Nephron progenitor cell (in vitro differentiated cells): ENCODE data around the gene PPP4R4.

Experiments
- DNase-seq: peaks from one replicate; pipeline ENCODE4 v3.0.0; 2021
- H3K27ac Mint-ChIP-seq: 2 replicates; pipeline ENCODE4 v1.8.0; 2021; ENCODE audit warnings: mild to moderate bottlenecking, moderate library complexity, mixed read lengths
- H3K27me3 Mint-ChIP-seq: 2 replicates; pipeline ENCODE4 v1.8.0; 2021; ENCODE audit warnings: mild to moderate bottlenecking, low read depth, mixed read lengths; ENCODE audit not compliant: poor library complexity
- H3K36me3 Mint-ChIP-seq: 2 replicates; pipeline ENCODE4 v1.8.0; 2021; ENCODE audit warnings: low read depth, mixed read lengths
- H3K4me1 Mint-ChIP-seq: 2 replicates; pipeline ENCODE4 v1.8.0; 2021; ENCODE audit warnings: mixed read lengths
- H3K4me3 Mint-ChIP-seq: 2 replicates; pipeline ENCODE4 v1.8.0; 2021; ENCODE audit warnings: mild to moderate bottlenecking, moderate library complexity, mixed read lengths
- H3K9me3 Mint-ChIP-seq: 2 replicates; pipeline ENCODE4 v1.8.0; 2021; ENCODE audit warnings: mild to moderate bottlenecking, moderate library complexity, mixed read lengths
- TF ChIP-seq, protein P1 (sequence below): fragments of 200-600 bp; sonication (generic); IDR thresholded peaks from 2 replicates; pipeline ENCODE4 v1.5.0; 2021; ENCODE audit warnings: antibody characterized with exemption

Gene PPP4R4

DNA sequence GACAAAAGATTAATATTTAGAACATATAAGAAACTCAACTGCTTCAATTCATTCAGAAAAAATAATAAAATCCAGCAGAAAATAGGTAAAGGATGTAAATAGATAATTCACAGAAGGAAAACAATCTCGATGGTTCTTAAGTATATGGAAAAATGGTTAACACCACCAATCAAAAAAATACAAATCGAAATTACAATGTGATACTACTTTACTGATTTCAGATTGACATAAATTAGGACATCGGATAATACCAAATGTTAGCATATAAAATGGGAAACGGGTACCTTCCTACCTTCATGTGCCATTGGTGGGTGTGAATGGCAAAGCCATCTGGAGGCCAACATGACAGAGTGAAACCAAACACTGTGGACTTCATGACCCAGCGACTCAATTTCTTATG, 1.6 kb upstream of the PPP4R4 start:
- Mint-ChIP-seq H3K9me3 (peaks cover 3% of the 10 kb centered on the region), H3K4me1 (peaks cover 8% of the 10 kb centered on the region), H3K27me3 (peaks cover 55% of the 10 kb centered on the region), H3K4me3 (peak overlapping the region; percentile 85), H3K27ac (no peak overlapping the region), H3K36me3 (no peaks in the 10 kb centered on the region)
- no peak for DNase-seq
- TF ChIP-seq, protein P1, sequence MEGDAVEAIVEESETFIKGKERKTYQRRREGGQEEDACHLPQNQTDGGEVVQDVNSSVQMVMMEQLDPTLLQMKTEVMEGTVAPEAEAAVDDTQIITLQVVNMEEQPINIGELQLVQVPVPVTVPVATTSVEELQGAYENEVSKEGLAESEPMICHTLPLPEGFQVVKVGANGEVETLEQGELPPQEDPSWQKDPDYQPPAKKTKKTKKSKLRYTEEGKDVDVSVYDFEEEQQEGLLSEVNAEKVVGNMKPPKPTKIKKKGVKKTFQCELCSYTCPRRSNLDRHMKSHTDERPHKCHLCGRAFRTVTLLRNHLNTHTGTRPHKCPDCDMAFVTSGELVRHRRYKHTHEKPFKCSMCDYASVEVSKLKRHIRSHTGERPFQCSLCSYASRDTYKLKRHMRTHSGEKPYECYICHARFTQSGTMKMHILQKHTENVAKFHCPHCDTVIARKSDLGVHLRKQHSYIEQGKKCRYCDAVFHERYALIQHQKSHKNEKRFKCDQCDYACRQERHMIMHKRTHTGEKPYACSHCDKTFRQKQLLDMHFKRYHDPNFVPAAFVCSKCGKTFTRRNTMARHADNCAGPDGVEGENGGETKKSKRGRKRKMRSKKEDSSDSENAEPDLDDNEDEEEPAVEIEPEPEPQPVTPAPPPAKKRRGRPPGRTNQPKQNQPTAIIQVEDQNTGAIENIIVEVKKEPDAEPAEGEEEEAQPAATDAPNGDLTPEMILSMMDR: no peak

DNA sequence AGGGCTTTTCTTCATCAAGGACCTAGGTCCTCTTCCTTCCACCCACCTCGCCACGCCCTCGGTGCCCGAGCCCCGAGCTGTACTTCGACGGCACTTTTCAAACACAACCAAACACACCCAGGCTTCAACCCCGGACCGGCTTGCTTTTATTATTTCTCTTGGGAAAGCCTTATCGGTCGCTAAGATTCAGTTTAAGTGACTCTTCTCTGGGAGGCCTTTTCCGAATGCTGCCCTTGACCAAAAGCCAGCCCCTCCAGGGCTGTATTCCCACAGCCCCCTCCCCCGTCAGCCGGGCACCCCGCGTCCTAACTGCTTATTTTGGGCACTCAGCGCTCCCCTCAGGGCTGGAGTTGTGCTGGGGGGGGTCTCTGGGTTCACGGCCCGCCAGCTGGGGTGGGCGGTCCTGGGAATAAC, 644 bp upstream of the PPP4R4 start:
- DNase-seq: no peak
- Mint-ChIP-seq H3K9me3 (peaks cover 3% of the 10 kb centered on the region), H3K27ac (no peak overlapping the region), H3K27me3 (peaks cover 60% of the 10 kb centered on the region), H3K36me3 (no peaks in the 10 kb centered on the region), H3K4me3 (peak overlapping the region; percentile 85), H3K4me1 (peaks cover 8% of the 10 kb centered on the region)
- TF ChIP-seq, protein P1: no peak

DNA sequence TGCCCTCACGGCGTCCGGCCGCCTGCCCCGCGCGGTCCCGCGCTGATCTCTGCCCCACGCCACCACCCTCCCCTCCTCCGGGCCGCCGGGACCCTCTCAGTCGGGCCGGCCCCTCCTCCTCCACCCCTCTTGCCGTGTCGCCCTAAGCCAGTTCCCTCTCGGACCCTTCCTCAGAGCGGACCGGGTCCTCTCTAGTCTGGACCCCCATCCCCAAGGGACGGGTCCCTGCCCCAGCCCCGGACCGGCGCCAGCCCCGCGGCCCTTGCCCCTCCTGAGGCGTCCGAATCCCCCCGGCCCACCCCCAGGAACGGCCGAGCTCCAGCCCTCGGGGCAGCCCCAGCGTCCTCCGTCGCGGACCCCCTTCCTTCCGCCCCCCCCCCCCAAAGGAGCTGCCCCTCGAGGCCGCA, 485 bp downstream of the PPP4R4 start:
- TF ChIP-seq, protein P1: no peak
- H3K36me3 Mint-ChIP-seq: no peaks in the 10 kb centered on the region
- no peak for DNase-seq
- H3K4me3 Mint-ChIP-seq: peak overlapping the region; percentile 83
- no peaks in the 10 kb centered on the region for H3K9me3 Mint-ChIP-seq
- H3K4me1 Mint-ChIP-seq: peaks cover 8% of the 10 kb centered on the region
- peaks cover 71% of the 10 kb centered on the region for H3K27me3 Mint-ChIP-seq
- H3K27ac Mint-ChIP-seq: no peak overlapping the region

DNA sequence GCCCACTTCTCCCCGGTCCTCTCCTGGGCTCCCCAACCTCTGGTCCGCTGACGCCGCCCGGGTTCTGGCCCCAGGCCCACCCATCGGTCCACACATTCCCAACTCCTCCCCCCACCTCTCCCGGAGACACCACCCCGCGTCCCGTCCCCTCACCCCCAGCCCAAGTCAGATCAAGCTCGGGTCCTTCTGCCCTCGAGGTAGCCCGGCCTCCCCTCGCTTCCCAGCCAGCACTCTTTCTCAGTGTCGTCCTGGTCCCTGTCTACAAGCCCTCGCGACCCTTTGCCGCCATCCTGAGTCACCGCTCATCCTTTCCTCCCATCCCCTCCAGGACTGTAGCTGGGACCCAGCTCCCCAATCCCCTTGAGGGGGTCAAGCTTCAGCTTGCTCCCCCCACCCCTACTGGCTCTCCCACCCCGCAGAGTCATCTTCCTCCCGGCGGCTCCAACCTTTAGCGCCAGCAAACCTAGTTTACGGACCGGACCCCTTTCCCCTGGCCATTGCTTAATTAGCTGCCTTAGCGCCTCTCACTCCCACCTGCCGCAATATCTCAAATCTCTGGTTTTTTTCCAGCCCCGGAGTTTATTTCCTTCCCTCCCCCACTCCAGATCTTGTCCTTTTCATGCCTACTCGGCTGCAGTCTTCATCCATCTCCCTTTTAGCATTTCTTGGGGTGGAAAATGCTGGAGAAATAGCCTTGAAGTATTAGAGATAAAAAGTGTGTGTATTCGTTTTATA, 1.1 kb downstream of the PPP4R4 start:
- H3K27me3 Mint-ChIP-seq: peaks cover 71% of the 10 kb centered on the region
- peak; percentile 42 for DNase-seq
- H3K9me3 Mint-ChIP-seq: no peaks in the 10 kb centered on the region
- peak overlapping the region; percentile 83 for H3K4me3 Mint-ChIP-seq
- no peak overlapping the region for H3K27ac Mint-ChIP-seq
- TF ChIP-seq, protein P1: no peak
- no peaks in the 10 kb centered on the region for H3K36me3 Mint-ChIP-seq
- peaks cover 9% of the 10 kb centered on the region for H3K4me1 Mint-ChIP-seq

DNA sequence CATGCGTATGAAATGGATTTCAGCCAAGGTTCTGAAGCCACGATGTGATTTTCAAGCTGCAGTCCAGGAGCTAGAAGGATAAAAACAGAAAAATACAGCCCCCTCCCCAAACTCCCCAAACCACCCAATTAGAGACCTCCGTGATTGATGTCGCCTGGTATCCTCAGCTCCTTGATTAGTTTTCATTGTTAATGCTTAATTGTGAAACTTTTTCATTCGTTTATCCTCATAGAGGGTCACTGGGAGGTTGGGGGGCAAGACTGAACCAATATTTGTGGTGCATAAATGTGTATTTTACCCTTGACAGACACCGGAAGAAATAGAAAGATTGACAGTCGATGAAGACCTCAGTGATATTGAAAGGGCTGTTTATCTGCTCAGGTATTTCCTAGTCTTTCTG, 1.6 kb downstream of the PPP4R4 start:
- no peaks in the 10 kb centered on the region for H3K9me3 Mint-ChIP-seq
- TF ChIP-seq, protein P1: no peak
- H3K27me3 Mint-ChIP-seq: peaks cover 71% of the 10 kb centered on the region
- H3K4me3 Mint-ChIP-seq: peak overlapping the region; percentile 83
- DNase-seq: no peak
- H3K4me1 Mint-ChIP-seq: peaks cover 14% of the 10 kb centered on the region
- H3K36me3 Mint-ChIP-seq: no peaks in the 10 kb centered on the region
- H3K27ac Mint-ChIP-seq: no peak overlapping the region

DNA sequence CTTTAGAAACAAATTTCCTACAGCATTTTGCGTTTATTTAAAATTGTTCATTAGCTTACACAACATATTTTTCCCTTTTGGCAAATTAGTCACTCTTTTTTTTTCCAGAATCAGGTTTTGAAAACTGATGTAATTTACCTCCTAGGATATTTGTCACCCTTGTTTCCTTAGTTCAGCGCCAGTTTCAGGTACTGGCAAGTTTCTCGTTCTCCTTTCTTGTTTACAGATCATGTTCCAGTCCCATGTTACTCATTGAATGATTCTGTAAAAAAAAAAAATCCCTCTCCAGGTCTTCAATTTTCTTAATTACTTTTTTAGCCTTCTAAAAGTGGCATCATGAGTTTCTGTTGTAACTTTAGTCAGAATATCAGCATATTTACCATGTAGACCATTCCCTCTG, 2.7 kb downstream of the PPP4R4 start:
- H3K9me3 Mint-ChIP-seq: no peaks in the 10 kb centered on the region
- no peak overlapping the region for H3K4me3 Mint-ChIP-seq
- no peak for DNase-seq
- H3K4me1 Mint-ChIP-seq: peaks cover 14% of the 10 kb centered on the region
- TF ChIP-seq, protein P1: no peak
- H3K27ac Mint-ChIP-seq: no peak overlapping the region
- peaks cover 64% of the 10 kb centered on the region for H3K27me3 Mint-ChIP-seq
- H3K36me3 Mint-ChIP-seq: no peaks in the 10 kb centered on the region
